ENCODE measurements around the gene TCF12. TPM values are rescaled to one million over a fixed set of nuclear protein-coding genes. Genes with fewer than 3 reads are reported as not detected.
A peak's percentile ranks its signal among the peaks of the same experiment; 100 is the strongest.

Gene TCF12
- total RNA-seq, 6 experiments from 2014 or later, result 106 to 200 (median 149) TPM

DNA sequence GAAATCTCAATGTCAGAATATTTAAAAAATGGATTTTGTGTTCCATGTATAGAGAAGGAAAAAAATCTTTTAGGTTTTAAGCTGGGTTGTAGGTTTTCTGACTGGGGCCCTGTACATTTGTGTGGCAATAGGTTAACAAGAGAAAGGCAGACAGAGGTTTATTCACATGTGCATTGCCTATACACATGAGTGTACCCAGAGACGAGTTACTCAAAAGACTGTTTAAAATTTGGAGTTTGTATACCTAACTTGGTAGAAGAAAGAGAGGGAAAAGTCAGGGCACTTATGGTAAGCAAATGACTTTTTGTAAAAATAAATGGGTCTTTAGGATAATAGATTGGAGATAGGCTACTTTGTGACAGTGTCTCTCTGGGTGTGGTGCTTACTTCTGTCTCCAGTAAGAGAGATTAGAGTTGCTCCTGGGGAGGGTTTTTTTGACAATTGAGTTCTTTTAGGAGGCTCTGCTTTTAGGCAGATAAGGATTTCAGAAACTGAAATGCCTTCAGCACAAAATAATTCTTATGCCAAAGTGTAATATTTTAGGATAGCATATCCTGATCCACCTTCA is 225.2 kb downstream of the TCF12 start:
- TF ChIP-seq, protein P1, sequence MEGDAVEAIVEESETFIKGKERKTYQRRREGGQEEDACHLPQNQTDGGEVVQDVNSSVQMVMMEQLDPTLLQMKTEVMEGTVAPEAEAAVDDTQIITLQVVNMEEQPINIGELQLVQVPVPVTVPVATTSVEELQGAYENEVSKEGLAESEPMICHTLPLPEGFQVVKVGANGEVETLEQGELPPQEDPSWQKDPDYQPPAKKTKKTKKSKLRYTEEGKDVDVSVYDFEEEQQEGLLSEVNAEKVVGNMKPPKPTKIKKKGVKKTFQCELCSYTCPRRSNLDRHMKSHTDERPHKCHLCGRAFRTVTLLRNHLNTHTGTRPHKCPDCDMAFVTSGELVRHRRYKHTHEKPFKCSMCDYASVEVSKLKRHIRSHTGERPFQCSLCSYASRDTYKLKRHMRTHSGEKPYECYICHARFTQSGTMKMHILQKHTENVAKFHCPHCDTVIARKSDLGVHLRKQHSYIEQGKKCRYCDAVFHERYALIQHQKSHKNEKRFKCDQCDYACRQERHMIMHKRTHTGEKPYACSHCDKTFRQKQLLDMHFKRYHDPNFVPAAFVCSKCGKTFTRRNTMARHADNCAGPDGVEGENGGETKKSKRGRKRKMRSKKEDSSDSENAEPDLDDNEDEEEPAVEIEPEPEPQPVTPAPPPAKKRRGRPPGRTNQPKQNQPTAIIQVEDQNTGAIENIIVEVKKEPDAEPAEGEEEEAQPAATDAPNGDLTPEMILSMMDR (IDR thresholded peaks at IDR 0.05), result no peak
- no peaks in the 10 kb centered on the region for H3K36me3 Mint-ChIP-seq (ENCODE audit: low read depth)
- H3K4me3 Mint-ChIP-seq, result peak overlapping the region; percentile 84
- no peaks in the 10 kb centered on the region for H3K9me3 Mint-ChIP-seq
- H3K27ac Mint-ChIP-seq, result peak overlapping the region; percentile 54; the same call in 1 of the 2 replicates
- peaks cover 32% of the 10 kb centered on the region for H3K4me1 Mint-ChIP-seq (ENCODE audit: low read depth)
- DNase-seq, result no peak
- H3K27me3 Mint-ChIP-seq (ENCODE audit: insufficient read depth), result no peaks in the 10 kb centered on the region

DNA sequence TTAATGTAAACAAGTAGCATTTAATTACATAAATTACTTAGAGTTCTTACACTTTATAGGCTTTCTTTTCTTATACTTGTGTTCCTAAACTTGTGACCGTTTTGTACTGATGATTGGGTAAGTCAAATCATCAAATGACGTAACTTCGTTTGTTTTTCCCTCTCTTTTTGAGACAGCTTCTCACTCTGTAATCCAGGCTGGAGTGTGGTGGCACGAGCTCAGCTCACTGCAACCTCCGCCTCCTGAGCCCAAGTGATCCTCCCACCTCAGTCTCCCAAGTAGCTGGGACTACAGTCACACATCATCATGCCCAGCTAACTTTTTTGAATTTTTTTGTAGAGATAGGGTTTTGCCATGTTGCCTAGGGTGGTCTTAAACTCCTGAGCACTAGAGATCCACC is 226.0 kb downstream of the TCF12 start:
- DNase-seq, result no peak
- Mint-ChIP-seq H3K36me3 (ENCODE audit: low read depth) (no peaks in the 10 kb centered on the region), H3K4me1 (ENCODE audit: low read depth) (peaks cover 37% of the 10 kb centered on the region), H3K27ac (peak overlapping the region; percentile 54), H3K9me3 (no peaks in the 10 kb centered on the region), H3K27me3 (ENCODE audit: insufficient read depth) (no peaks in the 10 kb centered on the region), H3K4me3 (peak overlapping the region; percentile 84; the same call in 1 of the 2 replicates)
- TF ChIP-seq, protein P1 (IDR thresholded peaks at IDR 0.05), result no peak

DNA sequence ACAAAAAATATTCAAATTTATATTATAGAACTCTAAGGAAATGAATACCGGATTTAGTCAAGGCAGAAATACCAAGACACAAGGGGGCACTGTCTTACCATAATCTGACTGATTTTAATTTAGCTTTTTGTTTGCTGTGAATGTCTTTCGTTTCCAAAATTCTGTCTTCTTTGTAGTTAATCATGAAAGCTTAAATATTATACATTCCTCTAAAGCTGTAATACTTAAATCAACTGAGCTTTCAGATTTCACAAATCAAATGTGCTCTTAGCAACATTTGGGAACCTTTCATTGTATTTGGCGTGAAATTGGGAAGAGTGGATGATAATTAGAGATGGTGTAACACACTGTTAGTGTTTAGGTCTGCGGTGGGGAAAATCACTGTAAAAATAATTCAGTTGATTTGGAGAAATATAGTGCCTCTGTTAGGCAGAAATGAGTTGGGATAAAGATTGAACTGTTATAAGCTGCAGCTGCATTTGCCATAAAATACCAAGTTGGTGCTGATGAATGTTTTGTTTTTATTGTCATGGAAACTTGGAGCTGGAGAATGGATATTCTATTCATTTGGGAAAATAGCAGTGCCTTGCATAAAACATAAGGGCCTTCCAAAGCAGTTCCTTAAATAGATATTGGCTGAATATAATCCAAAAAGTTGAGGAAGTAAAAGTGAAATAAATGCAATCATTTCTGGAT is 228.2 kb downstream of the TCF12 start:
- TF ChIP-seq, protein P1 (IDR thresholded peaks at IDR 0.05), result peak; percentile 94
- DNase-seq, result peak; percentile 58
- H3K27ac Mint-ChIP-seq, result peak overlapping the region; percentile 84
- 0 out of 2 replicates have a peak, but pooled peaks cover under 1% of the 10 kb centered on the region for H3K36me3 Mint-ChIP-seq (ENCODE audit: low read depth)
- H3K4me3 Mint-ChIP-seq, result peak overlapping the region; percentile 87
- peaks cover under 1% of the 10 kb centered on the region; the same call in 1 of the 2 replicates for H3K27me3 Mint-ChIP-seq (ENCODE audit: insufficient read depth)
- peaks cover 54% of the 10 kb centered on the region for H3K4me1 Mint-ChIP-seq (ENCODE audit: low read depth)
- H3K9me3 Mint-ChIP-seq, result peaks cover 3% of the 10 kb centered on the region; the same call in 1 of the 2 replicates

DNA sequence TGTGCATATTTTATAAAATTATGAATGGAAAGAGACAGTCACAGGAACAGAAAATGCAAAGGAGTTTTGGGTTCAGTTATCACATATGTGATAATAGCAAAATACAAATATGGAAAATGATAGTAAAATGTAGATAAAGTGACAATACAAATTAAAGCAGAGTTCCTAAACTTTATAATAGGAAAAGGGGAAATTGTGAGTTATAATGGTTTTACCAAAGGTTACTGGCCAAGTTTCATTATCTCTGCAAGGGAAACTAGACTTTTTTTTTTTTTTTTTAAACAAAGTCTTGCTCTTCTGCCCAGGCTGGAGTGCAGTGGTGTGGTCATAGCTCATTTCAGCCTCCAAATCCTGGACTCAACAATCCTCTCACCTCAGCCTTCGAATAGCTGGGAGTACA is 229.2 kb downstream of the TCF12 start:
- H3K4me3 Mint-ChIP-seq, result no peak overlapping the region
- no peak overlapping the region for H3K27ac Mint-ChIP-seq
- peaks cover 60% of the 10 kb centered on the region for H3K4me1 Mint-ChIP-seq (ENCODE audit: low read depth)
- peaks cover 13% of the 10 kb centered on the region for H3K9me3 Mint-ChIP-seq
- peaks cover 3% of the 10 kb centered on the region; the same call in 1 of the 2 replicates for H3K27me3 Mint-ChIP-seq (ENCODE audit: insufficient read depth)
- TF ChIP-seq, protein P1 (IDR thresholded peaks at IDR 0.05), result no peak
- H3K36me3 Mint-ChIP-seq (ENCODE audit: low read depth), result peaks cover 10% of the 10 kb centered on the region
- DNase-seq, result no peak

DNA sequence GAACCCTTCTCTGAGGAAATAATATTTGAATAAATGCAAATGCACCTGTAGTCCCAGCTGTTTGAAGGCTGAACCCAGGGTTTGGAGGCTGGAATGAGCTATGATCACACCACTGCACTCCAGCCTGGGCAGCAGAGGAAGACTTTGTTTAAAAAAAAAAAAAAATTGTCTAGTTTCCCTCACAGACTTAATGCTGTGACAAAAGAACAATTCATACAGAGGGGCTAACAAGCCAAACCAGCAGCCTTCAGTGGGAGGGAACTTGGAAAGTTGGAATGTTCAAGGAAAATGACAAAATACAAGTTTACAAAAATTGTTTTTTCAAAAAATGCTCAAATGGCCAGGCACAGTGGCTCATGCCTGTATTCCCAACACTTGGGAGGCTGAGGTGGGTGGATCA is 229.8 kb downstream of the TCF12 start:
- Mint-ChIP-seq H3K27ac (no peak overlapping the region), H3K27me3 (ENCODE audit: insufficient read depth) (peaks cover 3% of the 10 kb centered on the region; the same call in 1 of the 2 replicates), H3K4me3 (no peak overlapping the region), H3K4me1 (ENCODE audit: low read depth) (peaks cover 62% of the 10 kb centered on the region), H3K36me3 (ENCODE audit: low read depth) (peaks cover 17% of the 10 kb centered on the region), H3K9me3 (peaks cover 19% of the 10 kb centered on the region)
- DNase-seq, result no peak
- TF ChIP-seq, protein P1 (IDR thresholded peaks at IDR 0.05), result no peak

Data from HFFc6 (cell line).